T-helper 22 cell (primary cell): ENCODE measurements around the gene USP17L27.
"Not testable (repeated sequence)": the region's sequence is repeated elsewhere in the genome, so short reads cannot be mapped to it uniquely, and the experiment has no call there.

Experiments used
- DNase-seq: peaks from one replicate; pipeline ENCODE4 v3.0.0-alpha.2; 2020; ENCODE audit warnings: low read depth

The USP17L27 gene

GRCh38 chr4:9343848-9344247, at the start of gene USP17L27:
Gene USP17L27 (plus strand): TSS chr4:9344148. CDS start chr4:9344148, 0 bp downstream.
- not testable (repeated sequence) for DNase-seq

- not testable (repeated sequence) for DNase-seq
Observed at GRCh38 chr4:9324191-9324590, 19.8 kb upstream of the USP17L27 start.

- not testable (repeated sequence) for DNase-seq
Observed at GRCh38 chr4:9324865-9325264, 19.1 kb upstream of the USP17L27 start, which contains the start of gene USP17L24. Gene USP17L24 (plus strand): TSS chr4:9325165. CDS start chr4:9325165, 0 bp downstream.

GRCh38 chr4:9329611-9330010, 14.3 kb upstream of the USP17L27 start, which contains the start of gene USP17L25:
Gene USP17L25 (plus strand): TSS chr4:9329911. CDS start chr4:9329911, 0 bp downstream.
- not testable (repeated sequence) for DNase-seq

- not testable (repeated sequence) for DNase-seq
Observed at GRCh38 chr4:9334358-9334757, 9.6 kb upstream of the USP17L27 start, which contains the start of gene USP17L26. Gene USP17L26 (plus strand): TSS chr4:9334658. CDS start chr4:9334658, 0 bp downstream.

GRCh38 chr4:9339103-9339502, 4.8 kb upstream of the USP17L27 start, which contains the start of gene USP17L5:
Gene USP17L5 (plus strand): TSS chr4:9339403. CDS start chr4:9339403, 0 bp downstream.
- DNase-seq = not testable (repeated sequence)

- not testable (repeated sequence) for DNase-seq
Observed at GRCh38 chr4:9348593-9348992, 4.6 kb downstream of the USP17L27 start, which contains the start of gene USP17L28. Gene USP17L28 (plus strand): TSS chr4:9348893. CDS start chr4:9348893, 0 bp downstream.

- not testable (repeated sequence) for DNase-seq
Observed at GRCh38 chr4:9350866-9351265, 6.9 kb downstream of the USP17L27 start.

- not testable (repeated sequence) for DNase-seq
Observed at GRCh38 chr4:9353338-9353737, 9.4 kb downstream of the USP17L27 start, which contains the start of gene USP17L29. Gene USP17L29 (plus strand): TSS chr4:9353638. CDS start chr4:9353638, 0 bp downstream.

- DNase-seq = not testable (repeated sequence)
Observed at GRCh38 chr4:9362829-9363228, 18.9 kb downstream of the USP17L27 start, which contains the start of gene USP17L30. Gene USP17L30 (plus strand): TSS chr4:9363129. CDS start chr4:9363129, 0 bp downstream.

GRCh38 chr4:9379881-9380280, 35.9 kb downstream of the USP17L27 start:
- not testable (repeated sequence) for DNase-seq

GRCh38 chr4:9381012-9381534, 37.1 kb downstream of the USP17L27 start:
- DNase-seq = peak; percentile 24

GRCh38 chr4:9384126-9384525, 40.2 kb downstream of the USP17L27 start:
- DNase-seq = no peak

GRCh38 chr4:9389001-9389400, 45.1 kb downstream of the USP17L27 start:
- DNase-seq = not testable (repeated sequence)
